Ovary (tissue), 3 donors: Measurements from ENCODE around the gene CHGA.

Experiments
- EP300 ChIP-seq: sonication (generic); formaldehyde crosslinking; IDR thresholded peaks from one replicate; pipeline ENCODE4 v1.6.1; 2017; ENCODE audit warnings: antibody characterized with exemption
- POLR2A ChIP-seq: fragments of 450-650 bp; IDR thresholded peaks from one replicate; pipeline ENCODE4 v1.6.1; 2017; ENCODE audit warnings: antibody characterized with exemption, mild to moderate bottlenecking, moderate library complexity
- TF ChIP-seq, protein P1 (sequence below), 3 donors: fragments of 450-650 bp in 2 of 3; fragments of 200-600 bp in 1 of 3; IDR thresholded peaks; one replicate each; pipeline versions ENCODE4 v1.5.1 to v1.8.0; 2016 to 2022; ENCODE audit warnings: antibody characterized with exemption in 3 of 3, mild to moderate bottlenecking in 1 of 3
- donor health status: DM: no; HTN: no; CAD: no.

DNA sequence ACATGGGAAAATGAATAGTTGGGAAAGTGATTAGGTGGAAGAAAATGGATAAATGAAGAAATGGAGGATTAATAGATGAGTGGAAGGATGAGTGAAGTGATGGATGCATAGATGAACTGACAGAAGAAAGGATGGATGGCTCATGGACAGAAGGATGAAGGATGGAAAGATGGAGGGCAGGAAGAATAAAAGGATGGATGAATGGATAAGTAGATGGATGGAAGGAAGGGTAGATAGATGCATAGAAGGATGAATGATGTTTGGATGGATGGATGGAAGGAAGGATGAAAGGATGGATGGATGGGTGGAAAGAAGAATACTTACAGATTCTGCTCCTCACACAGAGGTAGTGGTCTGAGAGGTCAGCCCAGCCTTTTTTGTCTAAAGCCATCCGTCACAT lies 35.8 kb upstream of the CHGA start:
- no peak for TF ChIP-seq POLR2A
- TF ChIP-seq, protein P1, sequence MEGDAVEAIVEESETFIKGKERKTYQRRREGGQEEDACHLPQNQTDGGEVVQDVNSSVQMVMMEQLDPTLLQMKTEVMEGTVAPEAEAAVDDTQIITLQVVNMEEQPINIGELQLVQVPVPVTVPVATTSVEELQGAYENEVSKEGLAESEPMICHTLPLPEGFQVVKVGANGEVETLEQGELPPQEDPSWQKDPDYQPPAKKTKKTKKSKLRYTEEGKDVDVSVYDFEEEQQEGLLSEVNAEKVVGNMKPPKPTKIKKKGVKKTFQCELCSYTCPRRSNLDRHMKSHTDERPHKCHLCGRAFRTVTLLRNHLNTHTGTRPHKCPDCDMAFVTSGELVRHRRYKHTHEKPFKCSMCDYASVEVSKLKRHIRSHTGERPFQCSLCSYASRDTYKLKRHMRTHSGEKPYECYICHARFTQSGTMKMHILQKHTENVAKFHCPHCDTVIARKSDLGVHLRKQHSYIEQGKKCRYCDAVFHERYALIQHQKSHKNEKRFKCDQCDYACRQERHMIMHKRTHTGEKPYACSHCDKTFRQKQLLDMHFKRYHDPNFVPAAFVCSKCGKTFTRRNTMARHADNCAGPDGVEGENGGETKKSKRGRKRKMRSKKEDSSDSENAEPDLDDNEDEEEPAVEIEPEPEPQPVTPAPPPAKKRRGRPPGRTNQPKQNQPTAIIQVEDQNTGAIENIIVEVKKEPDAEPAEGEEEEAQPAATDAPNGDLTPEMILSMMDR (IDR thresholded peaks at IDR 0.05) = no peak
- no peak for TF ChIP-seq EP300
